HEK293 (cell line): Measurements from ENCODE around the gene PIK3R2.

Experiments
- CTCF ChIA-PET: fragments of 350-600 bp; formaldehyde crosslinking; extraction: SDS; loops from one replicate; lab custom pipeline; 2021; ENCODE audit warnings: antibody characterized with exemption; lab: Yijun Ruan, JAX
- POLR2A ChIA-PET: fragments of 300-600 bp; formaldehyde crosslinking; extraction: SDS; loops from one replicate; lab custom pipeline; 2020; ENCODE audit warnings: antibody characterized with exemption, inconsistent platforms; lab: Yijun Ruan, JAX
- H3K27ac ChIP-seq: fragments of 200-500 bp; sonication (Bioruptor generic); 2 replicates; pipeline ENCODE4 v1.5.1; 2014; ENCODE audit warnings: low read depth, low read length, control low read depth, inconsistent platforms; ENCODE audit errors: extremely low read depth
- H3K36me3 ChIP-seq, 2 experiments: fragments of 200-500 bp in 1 of 2; sonication (Bioruptor generic) in 1 of 2; 1 replicate in 1 of 2; 2 replicates in 1 of 2; pipeline ENCODE4 v1.5.1; 2014 to 2017; ENCODE audit warnings: inconsistent platforms in 2 of 2, low read length in 2 of 2; ENCODE audit not compliant: control insufficient read depth in 2 of 2, insufficient read depth in 1 of 2
- H3K4me1 ChIP-seq: fragments of 200-500 bp; sonication (Bioruptor generic); 2 replicates; pipeline ENCODE4 v1.5.1; 2014; ENCODE audit warnings: mild to moderate bottlenecking, low read length, inconsistent platforms; ENCODE audit not compliant: control insufficient read depth, insufficient read depth
- H3K4me3 ChIP-seq: 2 replicates; pipeline ENCODE4 v1.5.1; 2011; ENCODE audit warnings: low read depth, mild to moderate bottlenecking, control low read depth, low read length, moderate library complexity
- H3K9me3 ChIP-seq: fragments of 200-500 bp; sonication (Bioruptor generic); 2 replicates; pipeline ENCODE4 v1.5.1; 2014; ENCODE audit warnings: low read depth, low read length, inconsistent platforms; ENCODE audit not compliant: control insufficient read depth, insufficient read depth
- FEZF1 ChIP-seq: fragments of 450-650 bp; formaldehyde crosslinking; IDR thresholded peaks from 2 replicates; pipeline ENCODE4 v1.5.1; 2016; ENCODE audit warnings: missing biosample characterization, missing genetic modification characterization
- GLIS1 ChIP-seq: fragments of 450-650 bp; formaldehyde crosslinking; IDR thresholded peaks from 2 replicates; pipeline ENCODE4 v1.5.1; 2016; ENCODE audit warnings: missing biosample characterization, missing genetic modification characterization
- PRDM10 ChIP-seq: fragments of 450-650 bp; formaldehyde crosslinking; IDR thresholded peaks from 2 replicates; pipeline ENCODE4 v1.5.1; 2016; ENCODE audit warnings: missing biosample characterization, missing genetic modification characterization
- SCRT1 ChIP-seq: fragments of 450-650 bp; formaldehyde crosslinking; IDR thresholded peaks from 2 replicates; pipeline ENCODE4 v1.5.1; 2016; ENCODE audit warnings: missing biosample characterization, missing genetic modification characterization, borderline replicate concordance
- SP3 ChIP-seq: fragments of 450-650 bp; formaldehyde crosslinking; IDR thresholded peaks from 2 replicates; pipeline ENCODE4 v1.5.1; 2016; ENCODE audit warnings: missing biosample characterization, missing genetic modification characterization
- SP7 ChIP-seq: fragments of 450-650 bp; formaldehyde crosslinking; IDR thresholded peaks from 2 replicates; pipeline ENCODE4 v1.5.1; 2016; ENCODE audit warnings: missing biosample characterization, missing genetic modification characterization
- ZBTB1 ChIP-seq: fragments of 450-650 bp; formaldehyde crosslinking; IDR thresholded peaks from 2 replicates; pipeline ENCODE4 v1.5.1; 2016; ENCODE audit warnings: missing biosample characterization, missing genetic modification characterization
- ZBTB11 ChIP-seq: fragments of 450-650 bp; formaldehyde crosslinking; conservative IDR thresholded peaks from 2 replicates; pipeline ENCODE4 v1.5.1; 2016; ENCODE audit warnings: low read depth, missing biosample characterization, missing genetic modification characterization
- ZBTB8A ChIP-seq: fragments of 450-650 bp; formaldehyde crosslinking; IDR thresholded peaks from 2 replicates; pipeline ENCODE4 v1.5.1; 2016; ENCODE audit warnings: missing biosample characterization, missing genetic modification characterization
- ZNF112 ChIP-seq: fragments of 450-650 bp; formaldehyde crosslinking; IDR thresholded peaks from 2 replicates; pipeline ENCODE4 v1.5.0; 2017; ENCODE audit warnings: missing biosample characterization, missing genetic modification characterization
- ZNF121 ChIP-seq: fragments of 450-650 bp; formaldehyde crosslinking; IDR thresholded peaks from 2 replicates; pipeline ENCODE4 v1.5.1; 2016; ENCODE audit warnings: missing biosample characterization, missing genetic modification characterization
- ZNF248 ChIP-seq: fragments of 450-650 bp; formaldehyde crosslinking; IDR thresholded peaks from 2 replicates; pipeline ENCODE4 v1.5.1; 2017; ENCODE audit warnings: missing biosample characterization, missing genetic modification characterization
- ZNF302 ChIP-seq: fragments of 450-650 bp; formaldehyde crosslinking; IDR thresholded peaks from 2 replicates; pipeline ENCODE4 v1.5.1; 2016; ENCODE audit warnings: missing biosample characterization, missing genetic modification characterization, low read depth
- ZNF311 ChIP-seq: fragments of 450-650 bp; formaldehyde crosslinking; IDR thresholded peaks from 2 replicates; pipeline ENCODE4 v1.5.1; 2017; ENCODE audit warnings: missing biosample characterization, missing genetic modification characterization, borderline replicate concordance
- ZNF394 ChIP-seq: fragments of 450-650 bp; formaldehyde crosslinking; IDR thresholded peaks from 2 replicates; pipeline ENCODE4 v1.5.1; 2016; ENCODE audit warnings: missing biosample characterization, missing genetic modification characterization, mild to moderate bottlenecking, moderate library complexity, borderline replicate concordance
- ZNF658 ChIP-seq: fragments of 450-650 bp; formaldehyde crosslinking; IDR thresholded peaks from 2 replicates; pipeline ENCODE4; 2016; ENCODE audit warnings: missing biosample characterization, missing genetic modification characterization
- ZNF843 ChIP-seq: fragments of 450-650 bp; formaldehyde crosslinking; IDR thresholded peaks from 2 replicates; pipeline ENCODE4 v1.5.1; 2016; ENCODE audit warnings: missing biosample characterization, missing genetic modification characterization
- ZSCAN4 ChIP-seq: fragments of 450-650 bp; formaldehyde crosslinking; IDR thresholded peaks from 2 replicates; pipeline ENCODE4 v1.5.1; 2017; ENCODE audit warnings: missing biosample characterization, missing genetic modification characterization

PIK3R2 gene

GRCh38 chr19:18120127-18120526 lies 32.8 kb upstream of the PIK3R2 start (continued):
- peak; percentile 57 for TF ChIP-seq ZBTB8A (tag by site-specific recombination)
- no peak for TF ChIP-seq FEZF1 (tag by site-specific recombination)
- TF ChIP-seq ZNF311: no peak

GRCh38 chr19:18121166-18121565 lies 31.8 kb upstream of the PIK3R2 start:
- peak; percentile 36; the same call in 1 of the 2 replicates for TF ChIP-seq GLIS1 (tag by site-specific recombination)
- TF ChIP-seq ZNF121 (tag by site-specific recombination): peak; percentile 89
- TF ChIP-seq PRDM10 (tag by site-specific recombination): no peak
- Histone ChIP-seq H3K9me3 (no peaks in the 10 kb centered on the region), H3K4me3 (no peak overlapping the region), H3K27ac (no peak overlapping the region), H3K4me1 (no peaks in the 10 kb centered on the region), H3K36me3 (peaks cover 0 to 19% of the 10 kb centered on the region in 2 experiments; a peak in 1 of 3 replicates)
- ChIA-PET CTCF (interaction anchor here (1.1 kb wide), 1 partner anchor 31 kb away, joined by 4 read pairs; the partner anchor contains the start of gene PIK3R2), POLR2A (interaction anchor here (0.6 kb wide), 1 partner anchor 21 kb away, joined by 5 read pairs; no protein-coding TSS in a partner anchor)

GRCh38 chr19:18122424-18122823 lies 30.5 kb upstream of the PIK3R2 start:
- no peak overlapping the region for H3K4me3 ChIP-seq
- ChIA-PET CTCF (interaction anchor here (0.6 kb wide), 1 partner anchor 14 kb away, joined by 3 read pairs; no protein-coding TSS in a partner anchor), POLR2A (interaction anchor here (0.5 to 1.2 kb wide), 2 partner anchors 54 to 82 kb away, joined by 3 to 9 read pairs; partner anchors contain the start of gene RAB3A)
- peaks cover 0 to 19% of the 10 kb centered on the region in 2 experiments; a peak in 1 of 3 replicates for H3K36me3 ChIP-seq
- TF ChIP-seq ZSCAN4 (tag by site-specific recombination): no peak
- TF ChIP-seq ZBTB1 (tag by site-specific recombination): no peak
- TF ChIP-seq ZNF248 (tag by site-specific recombination): no peak
- no peak for TF ChIP-seq ZNF302 (tag by site-specific recombination)
- TF ChIP-seq ZBTB11: no peak
- TF ChIP-seq ZNF658 (tag by site-specific recombination): no peak
- TF ChIP-seq SP3: no peak
- no peak for TF ChIP-seq ZNF843
- no peak for TF ChIP-seq ZNF112
- TF ChIP-seq SCRT1 (tag by site-specific recombination): no peak
- no peak for TF ChIP-seq ZNF394 (tag by site-specific recombination)
- TF ChIP-seq SP7: no peak
- no peaks in the 10 kb centered on the region for H3K4me1 ChIP-seq
- no peak overlapping the region for H3K27ac ChIP-seq
- H3K9me3 ChIP-seq: no peaks in the 10 kb centered on the region
